ENCODE measurements around the gene IGF2BP2. TPM values are rescaled to one million over a fixed set of nuclear protein-coding genes. Genes with fewer than 3 reads are reported as not detected.

IGF2BP2 gene
- total and polyA plus RNA-seq, 2 of the 13 experiments (the other 11 are each of a cell fraction or from before 2014, with no cell fraction given) = 6.5 to 46.0 TPM

GRCh38 chr3:185818267-185818875 is 6.5 kb downstream of the IGF2BP2 start:
- DNase-seq (ENCODE audit: low spot score) = no peak

More at GRCh38 chr3:185818267-185818875, 6.5 kb downstream of the IGF2BP2 start:
- ChIA-PET CTCF (ENCODE audit: low intra/inter-chr PET ratio, low total read pairs) (no interaction called here), POLR2A (interaction anchor here (1.2 kb wide), 1 partner anchor 21 kb away, joined by 5 read pairs; no protein-coding TSS in a partner anchor)
- Histone ChIP-seq H3K9me3 (ENCODE audit: low read length) (no peaks in the 10 kb centered on the region), H4K20me1 (ENCODE audit: insufficient read depth, low read length) (peaks cover 91% of the 10 kb centered on the region), H3K79me2 (ENCODE audit: insufficient read depth, low read length) (peaks cover 100% of the 10 kb centered on the region), H3K27ac (ENCODE audit: extremely low read length, insufficient read depth, low read length) (no peak overlapping the region), H3K9ac (ENCODE audit: insufficient read depth, low read depth, low read length) (no peak overlapping the region), H3K4me2 (ENCODE audit: low read depth, low read length) (peak overlapping the region; percentile 79; the same call in 1 of the 2 replicates), H2AFZ (ENCODE audit: low read length) (no peak overlapping the region), H3K36me3 (replicated peaks in 1 of 2; ENCODE audit: control insufficient read depth in 1 of 2, insufficient read depth in 2 of 2, low read length in 2 of 2) (peaks cover 0 to 3% of the 10 kb centered on the region in 2 experiments; a peak in 1 of 5 replicates), H3K4me3 (replicated peaks in 1 of 3; ENCODE audit: insufficient read depth in 1 of 3, low read depth in 2 of 3, low read length in 3 of 3) (no peak overlapping the region), H3K4me1 (ENCODE audit: insufficient read depth, low read length) (peaks cover 68% of the 10 kb centered on the region), H3K27me3 (ENCODE audit: control insufficient read depth in 1 of 2, insufficient read depth in 2 of 2, low read length in 2 of 2) (no peaks in the 10 kb centered on the region; a peak in 1 of 5 replicates)
- in situ Hi-C loops (cut with HindIII; ENCODE audit: extremely low pct_ligation_motif_present, low pct_unique_long_range_greater_than_20kb) (no loop called here), intact Hi-C loops (cut with micrococcal nuclease; ENCODE audit: unreplicated experiment) (no loop called here)
- TF ChIP-seq SAFB2 (CRISPR knock-in tag; IDR thresholded peaks at IDR 0.05; ENCODE audit: borderline replicate concordance, low read depth) (no peak), MAF1 (CRISPR knock-in tag; IDR thresholded peaks at IDR 0.05; ENCODE audit: borderline replicate concordance) (no peak), ZNF790 (CRISPR knock-in tag; IDR thresholded peaks at IDR 0.05; ENCODE audit: borderline replicate concordance) (no peak), ZBTB7A (CRISPR knock-in tag; IDR thresholded peaks at IDR 0.05) (no peak), ZNF407 (CRISPR knock-in tag; IDR thresholded peaks at IDR 0.05; ENCODE audit: not compliant biosample characterization) (no peak), RELA (CRISPR knock-in tag; IDR thresholded peaks at IDR 0.05) (no peak), ZNF839 (CRISPR knock-in tag; IDR thresholded peaks at IDR 0.05; ENCODE audit: borderline replicate concordance) (no peak), NCOA2 (CRISPR knock-in tag; IDR thresholded peaks at IDR 0.05) (no peak), ZFY (CRISPR knock-in tag; IDR thresholded peaks at IDR 0.05) (no peak), ZNF709 (CRISPR knock-in tag; IDR thresholded peaks at IDR 0.05) (no peak)
- FAIRE-seq = no peak
- no TSS peak for BruUV-seq (replicated peaks)
- ATAC-seq = no peak
